GM23338 (cell line): ENCODE measurements around the gene INSL3. TPM values are rescaled to one million over a fixed set of nuclear protein-coding genes. Genes with fewer than 3 reads are reported as not detected.

Experiments
- ATAC-seq: fragments of 200-7000 bp; cut with Tn5 transposase; 3 replicates; pipeline ENCODE4 v1.9.1; 2020
- DNase-seq: peaks from one replicate; pipeline ENCODE4 v3.0.0-alpha.2; 2015; ENCODE audit warnings: low spot score
- H2AFZ ChIP-seq: fragments of 200-600 bp; sonication (generic); 2 replicates; pipeline ENCODE4 v1.8.0; 2016; ENCODE audit warnings: antibody characterized with exemption, mild to moderate bottlenecking, moderate library complexity
- H3F3A ChIP-seq: fragments of 200-600 bp; sonication (generic); replicated peaks from 2 replicates; pipeline ENCODE4 v1.8.0; 2017; ENCODE audit warnings: antibody characterized with exemption, mixed run types, low read depth
- H3K27ac ChIP-seq: fragments of 200-600 bp; sonication (generic); 2 replicates; pipeline ENCODE4 v1.6.1; 2016; ENCODE audit warnings: low read depth
- H3K27me3 ChIP-seq: fragments of 200-600 bp; sonication (generic); 2 replicates; pipeline ENCODE4 v1.8.0; 2016; ENCODE audit warnings: mild to moderate bottlenecking, mixed run types, moderate library complexity; ENCODE audit not compliant: insufficient read depth
- H3K36me3 ChIP-seq: fragments of 200-600 bp; sonication (generic); 2 replicates; pipeline ENCODE4 v1.8.0; 2016; ENCODE audit warnings: mild to moderate bottlenecking; ENCODE audit not compliant: insufficient read depth
- H3K4me1 ChIP-seq: fragments of 200-600 bp; sonication (generic); 2 replicates; pipeline ENCODE4 v1.8.0; 2016; ENCODE audit warnings: mild to moderate bottlenecking, moderate library complexity; ENCODE audit not compliant: insufficient read depth
- H3K4me2 ChIP-seq: fragments of 200-600 bp; sonication (generic); 2 replicates; pipeline ENCODE4 v1.7.1; 2017; ENCODE audit warnings: mixed run types
- H3K4me3 ChIP-seq: fragments of 200-600 bp; sonication (generic); 2 replicates; pipeline ENCODE4 v1.6.1; 2016; ENCODE audit warnings: mixed run types
- H3K79me2 ChIP-seq: fragments of 200-600 bp; sonication (generic); replicated peaks from 2 replicates; pipeline ENCODE4 v1.8.0; 2017; ENCODE audit warnings: mild to moderate bottlenecking; ENCODE audit not compliant: insufficient read depth
- H3K9me2 ChIP-seq: fragments of 200-600 bp; sonication (generic); 2 replicates; pipeline ENCODE4 v1.8.0; 2017; ENCODE audit not compliant: insufficient read depth
- H4K20me1 ChIP-seq: fragments of 200-600 bp; sonication (generic); replicated peaks from 2 replicates; pipeline ENCODE4 v1.8.0; 2017; ENCODE audit warnings: mild to moderate bottlenecking; ENCODE audit not compliant: insufficient read depth
- H3K27ac Mint-ChIP-seq: 2 replicates; pipeline ENCODE4 v1.8.0; 2020; ENCODE audit warnings: inconsistent platforms, mild to moderate bottlenecking, moderate library complexity, mixed read lengths
- H3K27me3 Mint-ChIP-seq: 3 replicates; pipeline ENCODE4 v1.8.0; 2022; ENCODE audit warnings: low read depth, mild to moderate bottlenecking, moderate library complexity, mixed read lengths, inconsistent platforms; ENCODE audit not compliant: insufficient read depth, poor library complexity
- H3K36me3 Mint-ChIP-seq: 3 replicates; pipeline ENCODE4 v1.8.0; 2021; ENCODE audit warnings: low read depth, mild to moderate bottlenecking, inconsistent platforms, moderate library complexity, mixed read lengths
- H3K4me1 Mint-ChIP-seq: 3 replicates; pipeline ENCODE4 v1.8.0; 2020; ENCODE audit warnings: mild to moderate bottlenecking, inconsistent platforms, mixed read lengths
- H3K4me3 Mint-ChIP-seq: 3 replicates; pipeline ENCODE4 v1.8.0; 2021; ENCODE audit warnings: moderate library complexity, mild to moderate bottlenecking, inconsistent platforms, mixed read lengths
- H3K9me3 Mint-ChIP-seq: 3 replicates; pipeline ENCODE4 v1.8.0; 2020; ENCODE audit warnings: moderate library complexity, mild to moderate bottlenecking, inconsistent platforms, mixed read lengths
- CREB1 ChIP-seq: fragments of 250-450 bp; sonication (Bioruptor Pico); IDR thresholded peaks from 2 replicates; pipeline ENCODE4 v1.5.0; 2020; ENCODE audit warnings: low read depth, mild to moderate bottlenecking, moderate library complexity
- EZH2 ChIP-seq: fragments of 200-600 bp; sonication (generic); IDR thresholded peaks from one replicate; pipeline ENCODE4 v1.8.0; 2017; ENCODE audit warnings: antibody characterized with exemption, mild to moderate bottlenecking, low read depth; ENCODE audit not compliant: unreplicated experiment
- EZH2phosphoT487 ChIP-seq: fragments of 200-600 bp; sonication (generic); IDR thresholded peaks from one replicate; pipeline ENCODE4 v1.8.1; 2018; ENCODE audit warnings: antibody characterized with exemption; ENCODE audit not compliant: unreplicated experiment
- JUNB ChIP-seq: IDR thresholded peaks from one replicate; pipeline ENCODE4 v1.6.1; 2016; ENCODE audit warnings: antibody characterized with exemption; ENCODE audit not compliant: unreplicated experiment
- NANOG ChIP-seq: IDR thresholded peaks from 2 replicates; pipeline ENCODE4 v1.6.1; 2016; ENCODE audit warnings: antibody characterized with exemption, borderline replicate concordance
- POLR2AphosphoS5 ChIP-seq: IDR thresholded peaks from 2 replicates; pipeline ENCODE4 v1.6.1; 2016; ENCODE audit warnings: antibody characterized with exemption, low read depth
- STAT1 ChIP-seq: IDR thresholded peaks from one replicate; pipeline ENCODE4 v1.6.1; 2016; ENCODE audit warnings: antibody characterized with exemption; ENCODE audit not compliant: unreplicated experiment
- ZNF114 ChIP-seq: fragments of 250-450 bp; sonication (Bioruptor Pico); IDR thresholded peaks from 2 replicates; pipeline ENCODE4 v1.5.0; 2020; ENCODE audit warnings: mild to moderate bottlenecking, moderate library complexity
- ZNF331 ChIP-seq: fragments of 250-450 bp; sonication (Bioruptor Pico); IDR thresholded peaks from 2 replicates; pipeline ENCODE4 v1.5.0; 2020; ENCODE audit warnings: low read depth, mild to moderate bottlenecking, moderate library complexity
- polyA plus RNA-seq: library from polyadenylated mRNA; unstranded; fragments of >200 nt; fragmentation: Nextera tagmentation; extraction: Ambion mirVana; gene quantifications from 2 replicates; pipeline ENCODE4 v1.2.1, GENCODE V29; 2016
- total RNA-seq: library from RNA; depleted of rRNA; stranded (reverse); fragments of >200 nt; shearing (Covaris generic); gene quantifications from 2 replicates; pipeline ENCODE4 v1.2.3, GENCODE V29; 2014
- TF ChIP-seq, protein P1 (sequence below): IDR thresholded peaks from 2 replicates; pipeline ENCODE4 v1.6.1; 2016; ENCODE audit warnings: antibody characterized with exemption
- TF ChIP-seq, protein P2 (sequence below), 2 experiments: fragments of 200-600 bp in 1 of 2; sonication (generic) in 1 of 2; conservative IDR thresholded peaks; 2 replicates each; pipeline versions ENCODE4 v1.5.1 to v1.6.1; 2016 to 2017; ENCODE audit warnings: antibody characterized with exemption in 2 of 2, low read depth in 2 of 2, mild to moderate bottlenecking in 2 of 2, moderate library complexity in 1 of 2
- TF ChIP-seq, protein P3 (sequence below): IDR thresholded peaks from one replicate; pipeline ENCODE4 v1.6.1; 2018; ENCODE audit warnings: antibody characterized with exemption; ENCODE audit not compliant: unreplicated experiment

Gene INSL3
- total and polyA plus RNA-seq, 2 experiments from 2014 or later = 0.76 TPM; not detected in 1

DNA sequence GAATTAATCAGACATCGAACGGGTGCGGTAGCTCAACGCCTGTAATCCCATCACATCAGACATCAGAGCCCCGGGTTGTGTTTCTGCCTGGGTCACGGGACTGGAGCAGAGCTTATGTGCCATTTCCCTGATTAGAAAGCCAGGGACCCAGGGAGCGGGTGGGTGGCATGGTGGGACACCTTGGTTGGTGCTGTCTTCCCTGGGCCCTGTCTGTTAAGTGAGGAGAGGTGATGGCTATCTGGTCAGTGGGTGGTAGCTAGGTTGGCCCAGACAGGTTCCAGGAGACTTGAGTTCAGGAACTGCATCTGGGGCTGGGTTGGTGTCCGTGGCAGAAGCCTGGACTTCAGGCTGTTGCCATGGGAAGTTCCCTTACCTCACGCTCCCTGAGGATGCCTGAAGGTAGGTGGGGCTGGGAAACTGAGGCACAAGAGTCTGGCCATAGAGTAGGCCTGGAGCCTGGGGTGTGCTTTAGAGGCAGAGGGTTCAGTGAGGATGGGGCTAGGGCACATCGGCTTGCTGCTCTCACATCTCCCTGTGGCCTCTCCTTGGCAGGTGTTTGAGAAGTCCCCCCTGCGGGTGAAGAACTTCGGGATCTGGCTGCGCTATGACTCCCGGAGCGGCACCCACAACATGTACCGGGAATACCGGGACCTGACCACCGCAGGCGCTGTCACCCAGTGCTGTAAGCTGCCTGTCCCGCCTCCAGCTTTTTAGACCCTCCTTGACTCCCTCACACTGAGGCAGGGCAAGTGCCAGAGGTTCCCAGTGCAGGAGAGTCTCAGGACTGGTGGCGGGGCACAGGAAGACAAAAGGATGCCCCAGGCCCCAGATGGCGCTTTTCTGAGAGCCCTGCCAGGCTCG lies 40.5 kb upstream of the INSL3 start:
- TF ChIP-seq, protein P1, sequence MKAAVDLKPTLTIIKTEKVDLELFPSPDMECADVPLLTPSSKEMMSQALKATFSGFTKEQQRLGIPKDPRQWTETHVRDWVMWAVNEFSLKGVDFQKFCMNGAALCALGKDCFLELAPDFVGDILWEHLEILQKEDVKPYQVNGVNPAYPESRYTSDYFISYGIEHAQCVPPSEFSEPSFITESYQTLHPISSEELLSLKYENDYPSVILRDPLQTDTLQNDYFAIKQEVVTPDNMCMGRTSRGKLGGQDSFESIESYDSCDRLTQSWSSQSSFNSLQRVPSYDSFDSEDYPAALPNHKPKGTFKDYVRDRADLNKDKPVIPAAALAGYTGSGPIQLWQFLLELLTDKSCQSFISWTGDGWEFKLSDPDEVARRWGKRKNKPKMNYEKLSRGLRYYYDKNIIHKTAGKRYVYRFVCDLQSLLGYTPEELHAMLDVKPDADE = no peak
- TF ChIP-seq, protein P2, sequence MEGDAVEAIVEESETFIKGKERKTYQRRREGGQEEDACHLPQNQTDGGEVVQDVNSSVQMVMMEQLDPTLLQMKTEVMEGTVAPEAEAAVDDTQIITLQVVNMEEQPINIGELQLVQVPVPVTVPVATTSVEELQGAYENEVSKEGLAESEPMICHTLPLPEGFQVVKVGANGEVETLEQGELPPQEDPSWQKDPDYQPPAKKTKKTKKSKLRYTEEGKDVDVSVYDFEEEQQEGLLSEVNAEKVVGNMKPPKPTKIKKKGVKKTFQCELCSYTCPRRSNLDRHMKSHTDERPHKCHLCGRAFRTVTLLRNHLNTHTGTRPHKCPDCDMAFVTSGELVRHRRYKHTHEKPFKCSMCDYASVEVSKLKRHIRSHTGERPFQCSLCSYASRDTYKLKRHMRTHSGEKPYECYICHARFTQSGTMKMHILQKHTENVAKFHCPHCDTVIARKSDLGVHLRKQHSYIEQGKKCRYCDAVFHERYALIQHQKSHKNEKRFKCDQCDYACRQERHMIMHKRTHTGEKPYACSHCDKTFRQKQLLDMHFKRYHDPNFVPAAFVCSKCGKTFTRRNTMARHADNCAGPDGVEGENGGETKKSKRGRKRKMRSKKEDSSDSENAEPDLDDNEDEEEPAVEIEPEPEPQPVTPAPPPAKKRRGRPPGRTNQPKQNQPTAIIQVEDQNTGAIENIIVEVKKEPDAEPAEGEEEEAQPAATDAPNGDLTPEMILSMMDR (conservative IDR thresholded peaks at IDR 0.05; ENCODE audit: low read depth in 2 of 2) = no peak
- no peak for TF ChIP-seq ZNF114
- TF ChIP-seq EZH2phosphoT487 = no peak
- no peak for TF ChIP-seq JUNB
- TF ChIP-seq, protein P3, sequence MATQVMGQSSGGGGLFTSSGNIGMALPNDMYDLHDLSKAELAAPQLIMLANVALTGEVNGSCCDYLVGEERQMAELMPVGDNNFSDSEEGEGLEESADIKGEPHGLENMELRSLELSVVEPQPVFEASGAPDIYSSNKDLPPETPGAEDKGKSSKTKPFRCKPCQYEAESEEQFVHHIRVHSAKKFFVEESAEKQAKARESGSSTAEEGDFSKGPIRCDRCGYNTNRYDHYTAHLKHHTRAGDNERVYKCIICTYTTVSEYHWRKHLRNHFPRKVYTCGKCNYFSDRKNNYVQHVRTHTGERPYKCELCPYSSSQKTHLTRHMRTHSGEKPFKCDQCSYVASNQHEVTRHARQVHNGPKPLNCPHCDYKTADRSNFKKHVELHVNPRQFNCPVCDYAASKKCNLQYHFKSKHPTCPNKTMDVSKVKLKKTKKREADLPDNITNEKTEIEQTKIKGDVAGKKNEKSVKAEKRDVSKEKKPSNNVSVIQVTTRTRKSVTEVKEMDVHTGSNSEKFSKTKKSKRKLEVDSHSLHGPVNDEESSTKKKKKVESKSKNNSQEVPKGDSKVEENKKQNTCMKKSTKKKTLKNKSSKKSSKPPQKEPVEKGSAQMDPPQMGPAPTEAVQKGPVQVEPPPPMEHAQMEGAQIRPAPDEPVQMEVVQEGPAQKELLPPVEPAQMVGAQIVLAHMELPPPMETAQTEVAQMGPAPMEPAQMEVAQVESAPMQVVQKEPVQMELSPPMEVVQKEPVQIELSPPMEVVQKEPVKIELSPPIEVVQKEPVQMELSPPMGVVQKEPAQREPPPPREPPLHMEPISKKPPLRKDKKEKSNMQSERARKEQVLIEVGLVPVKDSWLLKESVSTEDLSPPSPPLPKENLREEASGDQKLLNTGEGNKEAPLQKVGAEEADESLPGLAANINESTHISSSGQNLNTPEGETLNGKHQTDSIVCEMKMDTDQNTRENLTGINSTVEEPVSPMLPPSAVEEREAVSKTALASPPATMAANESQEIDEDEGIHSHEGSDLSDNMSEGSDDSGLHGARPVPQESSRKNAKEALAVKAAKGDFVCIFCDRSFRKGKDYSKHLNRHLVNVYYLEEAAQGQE = no peak
- no peak for TF ChIP-seq NANOG
- no peak for TF ChIP-seq EZH2
- TF ChIP-seq POLR2AphosphoS5 = no peak; the same call in 1 of the 2 replicates
- no peak for TF ChIP-seq CREB1 (CRISPR knock-in tag)
- TF ChIP-seq STAT1 = no peak
- TF ChIP-seq ZNF331 = no peak
- Mint-ChIP-seq H3K27me3 (peaks cover 39% of the 10 kb centered on the region), H3K36me3 (peaks cover 64% of the 10 kb centered on the region), H3K4me1 (peaks cover 17% of the 10 kb centered on the region), H3K4me3 (peak overlapping the region; percentile 99), H3K9me3 (peaks cover 11% of the 10 kb centered on the region; the same call in 2 of the 3 replicates), H3K27ac (peak overlapping the region; percentile 100)
- H3K4me3 ChIP-seq = peak overlapping the region; percentile 100
- DNase-seq (no peak), ATAC-seq (no peak)
- H3K27ac ChIP-seq = peak overlapping the region; percentile 90
- H3K4me1 ChIP-seq = peaks cover 9% of the 10 kb centered on the region; the same call in 1 of the 2 replicates
- H3K9me2 ChIP-seq = no peaks in the 10 kb centered on the region
- H2AFZ ChIP-seq = no peak overlapping the region
- peaks cover 58% of the 10 kb centered on the region for H3F3A ChIP-seq
- H4K20me1 ChIP-seq = peaks cover 45% of the 10 kb centered on the region
- peaks cover 29% of the 10 kb centered on the region for H3K79me2 ChIP-seq
- H3K27me3 ChIP-seq = no peaks in the 10 kb centered on the region
- peaks cover 37% of the 10 kb centered on the region for H3K36me3 ChIP-seq
- peak overlapping the region; percentile 100 for H3K4me2 ChIP-seq
